Measurements from ENCODE around the gene SMS. TPM values are rescaled to one million over a fixed set of nuclear protein-coding genes. Genes with fewer than 3 reads are reported as not detected.

SMS gene
- total RNA-seq, 2 experiments from 2014 or later = 17.8 to 19.6 TPM

- ChIA-PET CTCF (no interaction called here), POLR2A (no interaction called here)
- Histone ChIP-seq H3K36me3 (ENCODE audit: insufficient read depth, low read length) (no peaks in the 10 kb centered on the region), H3K9me3 (ENCODE audit: control insufficient read depth in 1 of 2, insufficient read depth in 1 of 2, low read length in 2 of 2) (no peaks in the 10 kb centered on the region), H3K4me3 (ENCODE audit: low read length) (no peak overlapping the region), H3K27me3 (ENCODE audit: control insufficient read depth in 1 of 2, insufficient read depth in 2 of 2, low read length in 2 of 2) (no peaks in the 10 kb centered on the region), H3K4me1 (ENCODE audit: insufficient read depth, low read length) (peaks cover 15% of the 10 kb centered on the region), H3K27ac (ENCODE audit: low read depth in 1 of 2, low read length in 2 of 2) (no peak overlapping the region)
- Mint-ChIP-seq H3K9me3 (no peaks in the 10 kb centered on the region), H3K4me3 (no peak overlapping the region), H3K27ac (no peak overlapping the region), H3K27me3 (no peaks in the 10 kb centered on the region), H3K36me3 (ENCODE audit: low read depth) (peaks cover 5% of the 10 kb centered on the region), H3K4me1 (ENCODE audit: low read depth) (peaks cover 49% of the 10 kb centered on the region)
- intact Hi-C loops (cut with DNase I, micrococcal nuclease) = no loop called here
- ATAC-seq (ENCODE audit: poor library complexity) = no peak
- no peak for DNase-seq
- no peak for TF ChIP-seq CTCF (IDR thresholded peaks at IDR 0.05)
These were observed 16.3 kb downstream of the SMS start for GRCh38 chrX:21956783-21957182.

GRCh38 chrX:21958187-21958586 lies 17.7 kb downstream of the SMS start:
- Histone ChIP-seq H3K36me3 (ENCODE audit: insufficient read depth, low read length) (no peaks in the 10 kb centered on the region), H3K27me3 (ENCODE audit: control insufficient read depth in 1 of 2, insufficient read depth in 2 of 2, low read length in 2 of 2) (no peaks in the 10 kb centered on the region), H3K9me3 (ENCODE audit: control insufficient read depth in 1 of 2, insufficient read depth in 1 of 2, low read length in 2 of 2) (no peaks in the 10 kb centered on the region), H3K4me3 (ENCODE audit: low read length) (no peak overlapping the region), H3K27ac (ENCODE audit: low read depth in 1 of 2, low read length in 2 of 2) (no peak overlapping the region), H3K4me1 (ENCODE audit: insufficient read depth, low read length) (peaks cover 15% of the 10 kb centered on the region)
- Mint-ChIP-seq H3K4me3 (no peak overlapping the region), H3K27ac (no peak overlapping the region), H3K27me3 (no peaks in the 10 kb centered on the region), H3K4me1 (ENCODE audit: low read depth) (peaks cover 45% of the 10 kb centered on the region), H3K9me3 (no peaks in the 10 kb centered on the region), H3K36me3 (ENCODE audit: low read depth) (peaks cover 5% of the 10 kb centered on the region)
- DNase-seq = no peak
- TF ChIP-seq CTCF (IDR thresholded peaks at IDR 0.05) = no peak
- no peak for ATAC-seq (ENCODE audit: poor library complexity)
- POLR2A ChIA-PET = interaction anchor here (0.7 kb wide), 1 partner anchor 90 kb away, joined by 3 read pairs; no protein-coding TSS in a partner anchor
- intact Hi-C loops (cut with DNase I, micrococcal nuclease) = no loop called here
- CTCF ChIA-PET = no interaction called here

GRCh38 chrX:21958916-21959315 lies 18.4 kb downstream of the SMS start:
- H3K9me3 Mint-ChIP-seq = no peaks in the 10 kb centered on the region
- peaks cover 5% of the 10 kb centered on the region for H3K36me3 Mint-ChIP-seq (ENCODE audit: low read depth)
- POLR2A ChIA-PET = no interaction called here
- H3K27ac Mint-ChIP-seq = no peak overlapping the region
- peaks cover 45% of the 10 kb centered on the region for H3K4me1 Mint-ChIP-seq (ENCODE audit: low read depth)
- no peaks in the 10 kb centered on the region for H3K27me3 Mint-ChIP-seq
- no peak overlapping the region for H3K4me3 Mint-ChIP-seq
- Histone ChIP-seq H3K27me3 (ENCODE audit: control insufficient read depth in 1 of 2, insufficient read depth in 2 of 2, low read length in 2 of 2) (no peaks in the 10 kb centered on the region), H3K4me3 (ENCODE audit: low read length) (no peak overlapping the region), H3K4me1 (ENCODE audit: insufficient read depth, low read length) (peaks cover 15% of the 10 kb centered on the region), H3K36me3 (ENCODE audit: insufficient read depth, low read length) (no peaks in the 10 kb centered on the region), H3K9me3 (ENCODE audit: control insufficient read depth in 1 of 2, insufficient read depth in 1 of 2, low read length in 2 of 2) (no peaks in the 10 kb centered on the region), H3K27ac (ENCODE audit: low read depth in 1 of 2, low read length in 2 of 2) (no peak overlapping the region)
- TF ChIP-seq CTCF (IDR thresholded peaks at IDR 0.05) = no peak
- DNase-seq (no peak), ATAC-seq (ENCODE audit: poor library complexity) (no peak)
- CTCF ChIA-PET = interaction anchor here (1.1 kb wide), 1 partner anchor 26 kb away, joined by 3 read pairs; no protein-coding TSS in a partner anchor
- intact Hi-C loops (cut with DNase I, micrococcal nuclease) = no loop called here
